GM15510 (cell line): ENCODE measurements around the gene LCE1D.

Source experiments
- POLR2A ChIP-seq: IDR thresholded peaks from 3 replicates; pipeline ENCODE4 v1.6.1; 2011; ENCODE audit warnings: borderline replicate concordance; ENCODE audit not compliant: insufficient read length; ENCODE audit errors: extremely low read depth

The LCE1D gene, protein sequence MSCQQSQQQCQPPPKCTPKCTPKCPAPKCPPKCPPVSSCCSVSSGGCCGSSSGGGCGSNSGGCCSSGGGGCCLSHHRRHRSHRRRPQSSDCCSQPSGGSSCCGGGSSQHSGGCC

DNA sequence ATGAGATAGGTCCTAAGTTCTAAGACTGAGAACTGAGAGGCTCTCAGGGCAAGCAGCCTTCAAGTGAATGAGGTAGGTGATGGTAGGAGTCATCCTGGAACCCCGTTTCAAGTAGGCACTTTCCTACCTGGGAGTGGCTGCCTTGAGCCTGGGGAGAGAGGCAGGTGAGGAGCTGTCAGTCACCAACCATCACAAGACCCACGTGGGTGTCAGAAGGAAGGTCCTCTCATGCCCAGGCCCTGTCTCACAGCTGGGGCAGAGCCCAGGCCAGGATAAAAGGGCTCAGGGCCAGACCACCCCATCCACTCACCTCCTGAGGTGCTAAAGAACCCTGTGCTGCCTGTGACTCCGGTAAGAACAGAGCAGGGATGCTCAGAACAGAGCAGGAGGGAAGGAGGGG is at the start of gene LCE1D:
Gene LCE1D, plus strand, starts transcription at position 301 of the 400 bp plus-strand sequence. CDS start 1,074 bp downstream, outside the sequence.
- TF ChIP-seq POLR2A = no peak

DNA sequence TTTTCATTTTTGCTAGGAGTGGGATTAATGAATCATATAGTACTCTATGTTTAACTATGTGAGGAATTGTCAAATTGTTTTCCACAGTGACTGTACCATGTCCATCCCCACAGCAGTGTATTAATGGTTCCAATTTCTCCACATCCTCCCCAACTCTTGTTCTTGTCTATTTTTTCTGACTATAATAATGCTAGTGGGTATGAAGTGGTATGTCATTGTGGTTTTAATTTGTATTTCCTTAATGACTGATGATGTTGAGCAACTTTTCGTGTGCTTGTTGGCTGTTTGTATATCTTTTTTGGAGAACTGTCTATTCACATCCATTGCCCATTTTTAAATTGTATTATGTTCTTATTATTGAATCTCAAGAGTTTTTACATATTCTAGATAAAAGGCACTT is 48.7 kb upstream of the LCE1D start:
- no peak for TF ChIP-seq POLR2A

DNA sequence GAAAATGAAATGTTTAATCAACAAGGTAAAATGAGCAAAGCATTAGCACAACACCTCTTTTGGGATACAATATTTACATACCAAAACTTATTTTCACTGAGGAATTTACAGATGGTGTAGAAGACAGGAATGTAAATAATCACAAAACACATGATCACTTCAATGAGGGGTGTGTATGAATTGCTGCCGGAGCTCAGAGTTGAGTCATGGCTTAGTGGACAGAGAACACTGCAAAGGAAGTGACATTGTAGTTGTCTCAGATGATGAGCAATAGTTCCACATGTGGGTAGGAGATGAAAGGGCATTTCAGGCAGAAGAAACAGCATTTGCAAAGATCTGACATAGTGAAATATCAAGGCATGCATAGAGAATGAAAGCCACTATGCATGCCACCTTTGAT is 44.3 kb upstream of the LCE1D start:
- no peak for TF ChIP-seq POLR2A

DNA sequence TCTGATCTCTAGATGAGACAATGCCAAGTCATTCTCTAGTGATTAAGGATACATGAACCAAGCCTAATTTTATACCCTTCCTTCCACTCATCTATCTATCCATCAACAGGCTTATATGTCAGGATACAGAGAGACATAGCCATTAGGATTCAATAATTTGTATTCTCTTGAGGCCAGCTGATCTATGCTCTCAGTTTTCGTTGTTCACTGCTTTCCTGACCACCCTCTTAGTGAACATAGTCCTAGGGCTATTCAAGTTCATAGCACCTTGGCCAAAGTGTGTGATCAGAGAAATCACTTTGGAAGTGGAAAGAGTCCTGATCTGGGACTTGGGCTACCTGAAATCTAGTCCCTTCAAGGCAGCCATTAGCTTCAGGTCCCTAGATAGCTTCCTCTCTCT is 42.9 kb upstream of the LCE1D start:
- no peak for TF ChIP-seq POLR2A

DNA sequence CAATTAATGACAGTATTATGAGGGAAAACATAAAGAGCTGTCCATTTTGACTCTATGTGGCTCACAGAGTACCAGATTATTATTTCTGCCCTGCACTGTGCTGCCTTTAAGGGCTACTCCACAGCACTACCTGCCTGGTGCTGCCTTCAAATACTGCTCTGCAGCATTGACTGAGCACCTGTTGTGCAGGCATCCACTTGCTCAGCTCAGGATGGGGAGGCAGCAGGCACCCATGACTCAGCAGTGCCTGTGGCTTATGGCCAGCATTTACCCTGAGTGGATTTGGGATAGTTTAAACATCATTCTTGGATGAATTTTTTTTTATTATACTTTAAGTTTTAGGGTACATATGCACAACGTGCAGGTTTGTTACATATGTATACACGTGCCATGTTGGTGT is 39.6 kb upstream of the LCE1D start:
- TF ChIP-seq POLR2A = no peak

DNA sequence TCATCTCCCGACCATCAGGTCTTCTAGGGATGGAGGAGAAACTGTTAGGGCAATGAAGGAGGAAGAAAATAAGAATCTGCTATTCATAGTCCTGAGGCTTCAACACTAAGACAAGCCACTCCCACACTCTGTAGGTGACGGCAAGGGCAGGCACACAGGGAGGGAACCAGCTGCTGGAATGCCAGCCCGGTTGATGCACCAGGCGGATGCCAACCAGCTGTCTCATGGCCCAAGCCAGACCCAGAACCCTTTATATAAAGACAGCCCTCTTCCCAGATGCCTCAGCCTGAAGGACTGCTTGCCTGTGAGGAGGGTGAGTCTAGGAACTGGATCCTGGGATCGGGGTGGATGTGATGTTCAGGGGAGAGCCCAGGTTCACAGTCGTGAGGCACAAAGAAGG is 38.8 kb upstream of the LCE1D start, which contains the start of gene KPRP:
Gene KPRP, plus strand, starts transcription at position 279 of the 400 bp plus-strand sequence. CDS start 1,564 bp downstream, outside the sequence.
- TF ChIP-seq POLR2A = no peak

DNA sequence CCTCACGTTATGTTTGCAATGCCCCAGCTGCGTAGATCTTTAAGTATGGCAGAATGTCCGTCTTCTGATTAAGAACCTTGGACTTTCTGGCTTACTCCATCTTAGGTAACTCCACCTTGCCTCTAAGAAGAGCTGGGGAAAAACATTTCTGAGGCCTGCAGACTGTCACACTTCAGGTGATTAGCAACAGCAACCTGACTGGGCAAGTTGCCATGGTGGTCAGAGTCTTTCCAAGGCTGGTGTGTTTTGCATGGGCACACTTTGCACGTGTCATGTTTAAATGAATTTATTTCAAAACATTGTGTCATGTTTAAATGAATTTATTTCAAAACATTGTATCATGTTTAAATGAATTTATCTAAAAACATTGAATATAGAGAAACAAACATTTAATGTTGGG is 37.9 kb upstream of the LCE1D start:
- no peak for TF ChIP-seq POLR2A

DNA sequence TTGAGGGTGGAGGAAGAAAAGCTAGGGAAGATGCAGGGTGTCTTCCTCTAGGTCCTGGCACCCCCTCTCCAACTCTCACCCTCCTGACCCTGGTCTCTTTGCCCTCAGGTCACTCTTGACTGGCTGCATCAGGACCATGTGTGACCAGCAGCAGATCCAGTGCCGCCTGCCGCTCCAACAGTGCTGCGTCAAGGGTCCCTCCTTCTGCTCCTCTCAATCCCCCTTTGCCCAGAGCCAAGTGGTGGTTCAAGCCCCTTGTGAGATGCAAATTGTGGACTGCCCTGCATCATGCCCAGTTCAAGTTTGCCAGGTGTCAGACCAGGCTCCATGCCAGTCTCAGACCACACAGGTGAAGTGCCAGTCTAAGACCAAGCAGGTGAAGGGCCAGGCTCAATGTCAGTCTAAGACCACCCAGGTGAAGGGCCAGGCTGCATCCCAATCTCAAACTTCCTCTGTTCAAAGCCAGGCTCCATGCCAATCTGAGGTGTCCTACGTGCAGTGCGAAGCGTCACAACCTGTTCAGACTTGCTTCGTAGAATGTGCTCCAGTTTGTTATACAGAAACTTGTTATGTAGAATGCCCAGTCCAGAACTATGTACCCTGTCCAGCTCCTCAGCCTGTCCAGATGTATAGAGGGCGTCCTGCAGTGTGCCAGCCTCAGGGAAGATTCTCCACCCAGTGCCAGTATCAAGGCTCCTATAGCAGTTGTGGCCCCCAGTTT is 36.9 kb upstream of the LCE1D start:
- TF ChIP-seq POLR2A = no peak

DNA sequence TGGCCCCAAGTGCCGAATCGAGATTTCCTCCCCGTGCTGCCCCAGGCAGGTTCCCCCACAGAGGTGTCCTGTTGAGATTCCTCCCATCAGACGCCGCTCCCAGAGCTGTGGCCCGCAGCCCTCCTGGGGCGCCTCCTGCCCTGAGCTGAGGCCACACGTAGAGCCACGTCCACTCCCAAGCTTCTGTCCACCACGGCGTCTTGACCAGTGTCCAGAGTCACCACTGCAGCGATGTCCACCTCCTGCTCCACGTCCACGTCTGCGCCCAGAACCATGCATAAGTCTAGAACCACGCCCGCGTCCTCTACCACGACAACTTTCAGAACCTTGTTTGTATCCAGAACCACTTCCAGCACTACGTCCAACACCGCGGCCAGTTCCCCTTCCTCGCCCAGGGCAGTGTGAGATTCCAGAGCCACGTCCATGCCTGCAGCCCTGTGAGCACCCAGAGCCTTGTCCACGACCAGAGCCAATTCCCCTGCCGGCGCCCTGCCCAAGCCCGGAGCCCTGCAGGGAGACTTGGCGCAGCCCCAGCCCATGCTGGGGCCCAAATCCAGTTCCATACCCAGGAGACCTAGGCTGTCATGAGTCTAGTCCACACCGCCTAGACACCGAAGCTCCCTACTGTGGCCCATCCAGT is 35.9 kb upstream of the LCE1D start:
- no peak for TF ChIP-seq POLR2A

DNA sequence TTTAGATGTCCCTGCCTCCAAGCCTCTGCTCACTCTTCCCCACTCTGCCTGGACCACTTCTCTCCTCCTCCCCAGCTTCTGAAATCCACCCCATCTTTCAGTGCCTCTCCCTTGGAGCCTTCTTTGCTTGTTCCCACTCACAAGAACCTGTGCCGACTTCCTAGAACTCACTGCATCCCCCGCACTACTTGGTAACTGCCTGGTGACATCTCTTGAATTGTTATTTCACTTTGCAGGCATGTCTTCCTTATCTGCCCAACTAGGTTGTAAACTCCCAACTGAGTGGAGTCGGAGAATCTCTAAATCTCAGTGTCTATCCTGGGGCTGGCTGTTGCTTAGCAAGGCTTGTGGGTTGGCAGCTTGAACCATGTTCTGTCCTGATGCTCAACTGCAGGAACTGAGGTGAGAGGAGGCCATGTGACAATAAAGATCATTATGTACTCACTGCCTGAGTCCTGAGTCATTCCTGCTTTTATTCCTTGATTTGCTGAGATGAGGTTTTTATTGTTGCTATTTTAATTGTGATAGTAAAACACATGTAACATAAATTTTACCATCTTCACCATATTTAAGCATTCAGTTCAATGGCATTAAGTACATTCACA is 34.8 kb upstream of the LCE1D start:
- TF ChIP-seq POLR2A = no peak

DNA sequence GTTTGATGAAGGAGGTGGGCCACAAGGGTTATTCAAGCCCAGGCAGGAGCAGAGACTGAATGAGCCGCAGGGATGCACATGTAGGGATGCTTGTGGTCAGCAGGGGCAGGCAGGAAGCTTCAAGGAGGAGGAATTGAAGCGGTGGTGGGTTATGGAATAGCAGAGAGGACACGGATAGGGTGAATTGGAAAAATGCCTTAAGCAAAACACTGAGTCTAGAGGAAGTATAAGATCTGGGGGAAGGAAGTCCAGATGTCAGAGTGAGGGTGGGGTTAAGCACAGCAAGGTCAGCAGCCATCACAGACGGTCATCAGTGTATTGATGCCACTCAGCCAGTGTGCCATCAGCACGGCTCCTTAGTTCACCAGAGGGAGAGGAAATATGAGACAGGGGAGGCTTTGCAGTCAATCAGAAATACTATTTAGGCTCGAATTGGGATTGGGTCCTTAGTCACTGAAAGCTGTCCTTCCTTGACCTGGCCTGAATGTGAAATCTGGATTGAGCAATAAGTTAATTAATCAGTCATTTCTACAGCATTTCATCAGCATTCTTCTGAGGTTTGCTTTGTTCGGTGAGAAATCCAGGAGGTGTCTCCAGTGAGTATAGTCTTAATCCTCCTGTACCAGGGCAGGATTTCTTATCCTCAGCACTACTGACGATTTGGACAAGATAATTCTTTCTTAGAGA is 27.5 kb upstream of the LCE1D start:
- no peak for TF ChIP-seq POLR2A

DNA sequence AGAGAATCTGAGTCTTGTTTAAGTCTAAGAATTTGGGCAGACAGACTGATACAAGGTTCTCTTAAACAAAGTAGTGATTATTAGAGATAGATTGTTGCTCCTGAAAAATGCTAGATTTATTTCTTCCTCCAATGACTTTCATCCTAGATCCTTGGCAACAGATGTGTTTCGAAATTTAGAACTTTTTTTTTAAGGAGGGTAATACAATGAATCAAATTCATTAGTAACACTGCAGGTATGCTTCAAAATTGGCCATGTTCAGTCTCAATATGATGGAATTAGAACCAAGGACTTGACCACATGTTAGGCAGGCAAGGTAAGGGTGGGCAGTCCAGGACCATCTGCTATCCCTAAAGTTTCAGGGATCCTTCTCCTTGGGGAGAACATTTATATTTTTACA is 26.1 kb upstream of the LCE1D start:
- TF ChIP-seq POLR2A = no peak

DNA sequence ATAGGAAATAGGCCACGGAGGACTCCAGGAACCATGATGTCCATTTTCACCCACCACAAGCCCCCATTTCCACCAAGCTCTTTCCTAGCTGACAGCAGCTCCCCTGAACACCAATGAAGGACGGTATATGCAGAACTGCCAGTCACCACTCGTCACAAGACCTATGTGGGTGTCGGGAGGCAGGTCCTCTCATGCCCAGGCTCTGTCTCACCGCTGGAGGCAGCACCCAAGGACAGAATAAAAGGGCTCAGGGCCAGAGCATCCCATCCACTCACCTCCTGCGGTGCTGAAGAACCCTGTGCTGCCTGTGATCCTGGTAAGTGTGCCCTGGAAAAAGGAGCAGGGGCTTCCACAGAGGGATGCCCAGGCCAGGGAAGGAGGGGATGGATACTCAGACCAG is 21.6 kb upstream of the LCE1D start, which contains the start of gene LCE1F:
Gene LCE1F, plus strand, starts transcription at position 266 of the 400 bp plus-strand sequence. CDS start 1,232 bp downstream, outside the sequence.
- TF ChIP-seq POLR2A = no peak

DNA sequence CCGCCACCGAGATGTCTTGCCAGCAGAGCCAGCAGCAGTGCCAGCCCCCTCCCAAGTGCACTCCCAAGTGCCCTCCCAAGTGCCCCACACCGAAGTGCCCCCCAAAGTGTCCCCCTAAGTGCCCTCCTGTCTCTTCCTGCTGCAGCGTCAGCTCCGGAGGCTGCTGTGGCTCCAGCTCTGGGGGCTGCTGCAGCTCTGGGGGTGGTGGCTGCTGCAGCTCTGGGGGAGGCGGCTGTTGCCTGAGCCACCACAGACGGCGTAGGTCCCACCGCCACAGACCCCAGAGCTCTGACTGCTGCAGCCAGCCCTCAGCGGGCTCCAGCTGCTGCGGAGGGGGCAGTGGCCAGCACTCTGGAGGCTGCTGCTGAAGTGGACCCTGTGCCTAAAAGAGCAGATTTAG is 20.2 kb upstream of the LCE1D start:
- no peak for TF ChIP-seq POLR2A

DNA sequence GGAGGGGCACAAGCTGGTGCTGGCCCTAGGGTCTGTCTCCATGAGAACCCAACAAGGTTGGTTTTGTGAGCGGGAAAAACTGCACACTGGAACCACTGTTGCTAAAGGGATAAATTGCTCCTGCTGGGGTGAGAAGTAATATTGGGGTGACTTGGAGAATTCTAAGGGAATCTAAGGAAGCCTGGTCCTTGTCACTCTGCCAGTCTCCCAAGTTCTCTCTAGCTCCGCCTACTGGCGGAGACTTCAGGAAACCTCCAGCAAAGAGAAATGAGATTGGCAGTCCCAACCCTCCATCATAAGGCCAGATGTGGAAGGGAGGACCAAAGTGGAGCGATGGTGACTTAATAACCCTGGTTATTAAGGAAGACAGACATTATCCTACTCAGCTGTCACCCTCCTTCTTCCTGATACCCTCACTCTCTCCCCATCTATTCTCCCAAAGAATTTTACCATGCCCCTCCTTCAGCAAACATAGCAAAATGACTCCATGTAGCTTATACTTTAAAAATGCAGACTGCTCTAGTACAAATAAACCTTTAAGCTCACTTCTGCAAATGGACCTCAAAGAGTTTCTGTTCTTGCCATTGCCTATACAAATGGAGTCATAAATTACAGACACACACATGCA is 18.9 kb upstream of the LCE1D start:
- no peak for TF ChIP-seq POLR2A

DNA sequence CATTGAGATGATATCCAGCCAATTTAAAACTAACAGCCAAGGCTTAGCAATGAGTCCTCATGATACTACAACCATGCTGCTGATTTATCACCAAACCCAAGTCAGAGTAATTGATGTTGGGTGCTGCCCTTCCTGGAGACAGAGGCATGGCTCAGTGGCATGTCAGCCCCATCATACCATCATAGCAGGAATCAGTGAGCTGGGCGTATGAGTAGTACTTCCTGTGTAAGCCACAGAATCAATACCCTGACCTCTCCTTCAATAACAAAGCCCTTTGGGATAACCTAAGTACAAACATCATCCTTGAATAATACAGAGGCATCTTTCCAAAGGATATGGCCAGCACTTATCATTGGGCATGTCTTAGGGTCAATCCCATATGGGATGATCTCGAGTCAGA is 13.4 kb upstream of the LCE1D start:
- TF ChIP-seq POLR2A = no peak
